Measurements from ENCODE around the gene HELB. TPM values are rescaled to one million over a fixed set of nuclear protein-coding genes. Genes with fewer than 3 reads are reported as not detected.

Gene HELB
- total and polyA plus RNA-seq, 10 of the 15 experiments (the other 5 are each of a cell fraction or from before 2014, with no cell fraction given), result 0.58 to 10.0 (median 4.4) TPM

GRCh38 chr12:66345956-66346355, 43.7 kb downstream of the HELB start (continued):
- TF ChIP-seq WRNIP1 (IDR thresholded peaks at IDR 0.05; ENCODE audit: borderline replicate concordance, low read depth, low read length), result no peak

GRCh38 chr12:66351301-66351700, 49.0 kb downstream of the HELB start:
- Histone ChIP-seq H3K27ac (ENCODE audit: control insufficient read depth, insufficient read depth) (no peak overlapping the region), H3K9me3 (replicated peaks; ENCODE audit: control insufficient read depth, insufficient read depth, low read length) (no peaks in the 10 kb centered on the region), H3K4me2 (ENCODE audit: control insufficient read depth, insufficient read depth) (no peak overlapping the region), H4K20me1 (ENCODE audit: control insufficient read depth, insufficient read depth) (no peaks in the 10 kb centered on the region), H3K79me2 (ENCODE audit: control insufficient read depth, insufficient read depth, low read length) (no peaks in the 10 kb centered on the region), H3K4me1 (ENCODE audit: control insufficient read depth, insufficient read depth, low read length) (no peaks in the 10 kb centered on the region), H2AFZ (ENCODE audit: control insufficient read depth, low read depth, low read length) (no peak overlapping the region), H3K9ac (ENCODE audit: control insufficient read depth, insufficient read depth, low read length) (no peak overlapping the region), H3K4me3 (no peak overlapping the region), H3K27me3 (replicated peaks in 1 of 2; ENCODE audit: control insufficient read depth in 2 of 2, insufficient read depth in 2 of 2, low read length in 1 of 2) (no peaks in the 10 kb centered on the region), H3K36me3 (ENCODE audit: control insufficient read depth in 2 of 2, insufficient read depth in 2 of 2, low read length in 1 of 2) (no peaks in the 10 kb centered on the region)
- DNase-seq (ENCODE audit: low read depth, low spot score), result no peak
- WGBS (ENCODE audit: insufficient coverage, insufficient replicate concordance, low lambda C conversion rate, missing lambda C conversion rate), result 100% methylated on average over 2 of the region's 2 CpGs
- ATAC-seq, result no peak
- CTCF ChIA-PET, result interaction anchor here (1.2 kb wide), 1 partner anchor 14 kb away, joined by 4 read pairs; no protein-coding TSS in a partner anchor
- intact Hi-C loops (cut with micrococcal nuclease; ENCODE audit: unreplicated experiment), result no loop called here
- RAD21 ChIA-PET (ENCODE audit: unreplicated experiment), result no interaction called here
- in situ Hi-C loops (cut with MboI), result no loop called here
- POLR2A ChIA-PET, result interaction anchor here (0.7 kb wide), 1 partner anchor 8 kb away, joined by 4 read pairs; no protein-coding TSS in a partner anchor
- FAIRE-seq, result no peak
- SMC1A ChIA-PET (ENCODE audit: uncharacterized antibody, unreplicated experiment), result no interaction called here
- BruUV-seq (replicated peaks), result no TSS peak
- TF ChIP-seq ZNF24 (IDR thresholded peaks at IDR 0.05) (no peak), NKRF (conservative IDR thresholded peaks at IDR 0.05) (no peak), ZNF217 (IDR thresholded peaks at IDR 0.05) (no peak), PRDM15 (CRISPR knock-in tag; IDR thresholded peaks at IDR 0.05) (no peak), ATF2 (IDR thresholded peaks at IDR 0.05; ENCODE audit: low read length) (no peak), STAT3 (IDR thresholded peaks at IDR 0.05; ENCODE audit: low read depth, low read length) (no peak), RELA (IDR thresholded peaks at IDR 0.05; ENCODE audit: borderline replicate concordance, partially characterized antibody) (no peak), FOXK2 (IDR thresholded peaks at IDR 0.05) (no peak), SP1 (IDR thresholded peaks at IDR 0.05; ENCODE audit: low read depth, low read length) (no peak), SUPT20H (IDR thresholded peaks at IDR 0.05; ENCODE audit: borderline replicate concordance, control insufficient read depth, low read depth, low read length) (no peak), CEBPZ (IDR thresholded peaks at IDR 0.05; ENCODE audit: low read depth, low read length) (no peak), KLF5 (IDR thresholded peaks at IDR 0.05; ENCODE audit: partially characterized antibody) (no peak)
